KMS-11 (cell line): ENCODE measurements around the gene BID.

Experiments used
- H2AFZ ChIP-seq: fragments of 200-600 bp; sonication (generic); 2 replicates; pipeline ENCODE4 v1.6.1; 2016; ENCODE audit warnings: antibody characterized with exemption, mixed run types, low read depth
- H3K27ac ChIP-seq: fragments of 200-600 bp; sonication (generic); 2 replicates; pipeline ENCODE4 v1.6.1; 2016; ENCODE audit warnings: mild to moderate bottlenecking, mixed run types
- H3K27me3 ChIP-seq: fragments of 200-600 bp; sonication (generic); 2 replicates; pipeline ENCODE4 v1.6.1; 2017; ENCODE audit warnings: mild to moderate bottlenecking, low read depth, mixed run types, moderate library complexity; ENCODE audit not compliant: insufficient read depth
- H3K36me3 ChIP-seq: fragments of 200-600 bp; sonication (generic); 2 replicates; pipeline ENCODE4 v1.6.1; 2017; ENCODE audit warnings: mild to moderate bottlenecking, mixed run types; ENCODE audit not compliant: insufficient read depth
- H3K4me1 ChIP-seq: fragments of 200-600 bp; sonication (generic); 2 replicates; pipeline ENCODE4 v1.6.1; 2016; ENCODE audit warnings: mild to moderate bottlenecking, low read depth, mixed run types; ENCODE audit not compliant: poor library complexity, severe bottlenecking
- H3K4me2 ChIP-seq: fragments of 200-600 bp; sonication (generic); 2 replicates; pipeline ENCODE4 v1.7.0; 2016; ENCODE audit warnings: mild to moderate bottlenecking, mixed run types
- H3K4me3 ChIP-seq: fragments of 200-600 bp; sonication (generic); IDR thresholded peaks from 2 replicates; pipeline ENCODE4 v1.6.1; 2017; ENCODE audit warnings: low read depth, low read length, mixed read lengths; ENCODE audit not compliant: insufficient read depth
- H3K79me2 ChIP-seq: fragments of 200-600 bp; sonication (generic); 2 replicates; pipeline ENCODE4 v1.6.1; 2016; ENCODE audit warnings: low read depth, mixed run types; ENCODE audit not compliant: insufficient read depth
- H3K9ac ChIP-seq: fragments of 200-600 bp; sonication (generic); 2 replicates; pipeline ENCODE4 v1.6.1; 2016; ENCODE audit warnings: mild to moderate bottlenecking, mixed run types
- H4K20me1 ChIP-seq: fragments of 200-600 bp; sonication (generic); 2 replicates; pipeline ENCODE4 v1.6.1; 2016; ENCODE audit warnings: mild to moderate bottlenecking, mixed run types; ENCODE audit not compliant: insufficient read depth
- TF ChIP-seq, protein P1 (sequence below): fragments of 200-600 bp; sonication (generic); conservative IDR thresholded peaks from 2 replicates; pipeline ENCODE4 v1.6.1; 2017; ENCODE audit warnings: low read depth, mild to moderate bottlenecking, antibody characterized with exemption, low read length, moderate library complexity, mixed read lengths

Gene BID

GRCh38 chr22:17695986-17696385, 78.3 kb downstream of the BID start:
- Histone ChIP-seq H3K27me3 (no peaks in the 10 kb centered on the region), H3K9ac (no peak overlapping the region), H3K79me2 (no peaks in the 10 kb centered on the region), H3K27ac (no peak overlapping the region), H3K4me3 (no peak overlapping the region), H2AFZ (no peak overlapping the region), H4K20me1 (no peaks in the 10 kb centered on the region), H3K4me1 (no peaks in the 10 kb centered on the region), H3K4me2 (no peak overlapping the region), H3K36me3 (no peaks in the 10 kb centered on the region)
- TF ChIP-seq, protein P1, sequence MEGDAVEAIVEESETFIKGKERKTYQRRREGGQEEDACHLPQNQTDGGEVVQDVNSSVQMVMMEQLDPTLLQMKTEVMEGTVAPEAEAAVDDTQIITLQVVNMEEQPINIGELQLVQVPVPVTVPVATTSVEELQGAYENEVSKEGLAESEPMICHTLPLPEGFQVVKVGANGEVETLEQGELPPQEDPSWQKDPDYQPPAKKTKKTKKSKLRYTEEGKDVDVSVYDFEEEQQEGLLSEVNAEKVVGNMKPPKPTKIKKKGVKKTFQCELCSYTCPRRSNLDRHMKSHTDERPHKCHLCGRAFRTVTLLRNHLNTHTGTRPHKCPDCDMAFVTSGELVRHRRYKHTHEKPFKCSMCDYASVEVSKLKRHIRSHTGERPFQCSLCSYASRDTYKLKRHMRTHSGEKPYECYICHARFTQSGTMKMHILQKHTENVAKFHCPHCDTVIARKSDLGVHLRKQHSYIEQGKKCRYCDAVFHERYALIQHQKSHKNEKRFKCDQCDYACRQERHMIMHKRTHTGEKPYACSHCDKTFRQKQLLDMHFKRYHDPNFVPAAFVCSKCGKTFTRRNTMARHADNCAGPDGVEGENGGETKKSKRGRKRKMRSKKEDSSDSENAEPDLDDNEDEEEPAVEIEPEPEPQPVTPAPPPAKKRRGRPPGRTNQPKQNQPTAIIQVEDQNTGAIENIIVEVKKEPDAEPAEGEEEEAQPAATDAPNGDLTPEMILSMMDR = no peak

DNA sequence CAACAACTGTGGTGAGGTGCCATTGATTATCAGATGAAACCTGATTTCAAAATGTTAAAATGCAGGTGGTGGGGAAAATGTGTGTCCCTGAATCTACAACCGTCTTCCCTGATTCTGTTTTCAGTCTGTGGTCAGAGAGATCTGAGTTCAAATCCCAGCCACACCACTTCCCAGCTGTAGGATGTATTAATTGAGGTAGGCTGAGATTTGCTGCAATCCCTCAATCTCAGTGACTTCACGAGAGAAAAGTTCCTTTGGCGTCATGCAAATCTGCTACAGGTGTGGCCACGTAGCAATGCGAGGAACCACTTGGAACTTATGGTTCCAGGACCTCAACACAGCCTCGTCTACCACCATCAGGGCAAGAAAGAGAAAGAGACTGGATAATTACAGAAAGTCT, 79.5 kb downstream of the BID start:
- Histone ChIP-seq H3K4me2 (no peak overlapping the region), H3K27me3 (no peaks in the 10 kb centered on the region), H3K4me3 (no peak overlapping the region), H3K4me1 (no peaks in the 10 kb centered on the region), H3K79me2 (no peaks in the 10 kb centered on the region), H4K20me1 (no peaks in the 10 kb centered on the region), H3K9ac (no peak overlapping the region), H3K27ac (no peak overlapping the region), H2AFZ (no peak overlapping the region), H3K36me3 (no peaks in the 10 kb centered on the region)
- TF ChIP-seq, protein P1 = no peak

- no peak overlapping the region for H3K27ac ChIP-seq
- H4K20me1 ChIP-seq = no peaks in the 10 kb centered on the region
- H3K4me1 ChIP-seq = no peaks in the 10 kb centered on the region
- no peak overlapping the region for H3K9ac ChIP-seq
- H3K4me3 ChIP-seq = no peak overlapping the region
- no peaks in the 10 kb centered on the region for H3K36me3 ChIP-seq
- no peak overlapping the region for H3K4me2 ChIP-seq
- no peak overlapping the region for H2AFZ ChIP-seq
- no peaks in the 10 kb centered on the region for H3K27me3 ChIP-seq
- H3K79me2 ChIP-seq = no peaks in the 10 kb centered on the region
- TF ChIP-seq, protein P1 = no peak
Measured at GRCh38 chr22:17694193-17694592, 80.1 kb downstream of the BID start.

GRCh38 chr22:17692841-17693240, 81.4 kb downstream of the BID start:
- TF ChIP-seq, protein P1 = no peak
- no peak overlapping the region for H3K9ac ChIP-seq
- H3K36me3 ChIP-seq = no peaks in the 10 kb centered on the region
- no peaks in the 10 kb centered on the region for H3K79me2 ChIP-seq
- no peaks in the 10 kb centered on the region for H3K4me1 ChIP-seq
- H2AFZ ChIP-seq = no peak overlapping the region
- H3K27me3 ChIP-seq = no peaks in the 10 kb centered on the region
- no peak overlapping the region for H3K4me2 ChIP-seq
- H3K27ac ChIP-seq = no peak overlapping the region
- no peaks in the 10 kb centered on the region for H4K20me1 ChIP-seq
- H3K4me3 ChIP-seq = no peak overlapping the region
